Chondrocyte (in vitro differentiated cells): ENCODE data around the gene RDH16. TPM values are rescaled to one million over a fixed set of nuclear protein-coding genes. Genes with fewer than 3 reads are reported as not detected.
"Not testable (repeated sequence)": the region's sequence is repeated elsewhere in the genome, so short reads cannot be mapped to it uniquely, and the experiment has no call there.

Experiments used
- DNase-seq: peaks from one replicate; pipeline ENCODE4 v3.0.0; 2021; ENCODE audit warnings: mixed read lengths, low spot score
- H3K27ac Mint-ChIP-seq: one replicate; pipeline ENCODE4 v1.8.0; 2021; ENCODE audit warnings: mild to moderate bottlenecking, moderate library complexity, mixed read lengths; ENCODE audit not compliant: unreplicated experiment
- H3K27me3 Mint-ChIP-seq: 2 replicates; pipeline ENCODE4 v1.8.0; 2021; ENCODE audit warnings: low read depth, mixed read lengths
- H3K36me3 Mint-ChIP-seq: 2 replicates; pipeline ENCODE4 v1.8.0; 2021; ENCODE audit warnings: low read depth, mixed read lengths
- H3K4me1 Mint-ChIP-seq: 2 replicates; pipeline ENCODE4 v1.8.0; 2021; ENCODE audit warnings: low read depth, mild to moderate bottlenecking, mixed read lengths
- H3K4me3 Mint-ChIP-seq: one replicate; pipeline ENCODE4 v1.8.0; 2021; ENCODE audit warnings: mild to moderate bottlenecking, moderate library complexity, mixed read lengths; ENCODE audit not compliant: unreplicated experiment
- H3K9me3 Mint-ChIP-seq: 2 replicates; pipeline ENCODE4 v1.8.0; 2021; ENCODE audit warnings: low read depth, mixed read lengths
- total RNA-seq: library from RNA; stranded (reverse); gene quantifications from 3 replicates; pipeline ENCODE4 v1.2.1, GENCODE V29; 2021
- TF ChIP-seq, protein P1 (sequence below): fragments of 200-600 bp; sonication (generic); IDR thresholded peaks from 2 replicates; pipeline ENCODE4 v1.5.0; 2021; ENCODE audit warnings: antibody characterized with exemption, mild to moderate bottlenecking, moderate library complexity

Gene RDH16
- total RNA-seq, 1 donor from 2014 or later, result not detected

DNA sequence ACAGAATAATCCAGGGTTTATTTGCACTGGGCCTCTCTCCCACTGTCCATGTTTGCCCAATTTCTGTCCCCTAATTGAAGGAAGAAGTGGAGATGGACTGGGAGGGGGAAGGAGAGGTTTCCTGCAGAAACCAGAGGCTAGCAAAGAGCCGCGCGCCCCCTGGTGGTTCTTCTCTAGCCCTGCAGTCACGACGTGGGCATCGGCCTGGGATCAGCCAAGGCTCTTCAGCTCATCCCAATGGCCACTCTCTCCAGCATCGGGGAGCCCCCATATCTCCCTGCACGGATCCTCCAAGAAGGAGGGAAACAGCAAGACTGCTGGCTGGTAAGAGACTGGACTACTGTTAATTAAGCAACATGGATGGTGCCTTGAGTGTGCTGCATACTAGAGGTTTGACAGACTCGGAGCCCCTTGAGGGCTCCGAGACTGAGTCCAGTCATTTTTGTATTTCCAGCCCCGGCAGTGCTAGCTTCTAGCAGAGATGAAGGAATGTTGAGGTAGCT is 30.2 kb upstream of the RDH16 start:
- Mint-ChIP-seq H3K36me3 (no peaks in the 10 kb centered on the region), H3K4me3 (no peak overlapping the region), H3K9me3 (no peaks in the 10 kb centered on the region), H3K27me3 (peaks cover 4% of the 10 kb centered on the region), H3K27ac (no peak overlapping the region), H3K4me1 (peaks cover 7% of the 10 kb centered on the region)
- TF ChIP-seq, protein P1, sequence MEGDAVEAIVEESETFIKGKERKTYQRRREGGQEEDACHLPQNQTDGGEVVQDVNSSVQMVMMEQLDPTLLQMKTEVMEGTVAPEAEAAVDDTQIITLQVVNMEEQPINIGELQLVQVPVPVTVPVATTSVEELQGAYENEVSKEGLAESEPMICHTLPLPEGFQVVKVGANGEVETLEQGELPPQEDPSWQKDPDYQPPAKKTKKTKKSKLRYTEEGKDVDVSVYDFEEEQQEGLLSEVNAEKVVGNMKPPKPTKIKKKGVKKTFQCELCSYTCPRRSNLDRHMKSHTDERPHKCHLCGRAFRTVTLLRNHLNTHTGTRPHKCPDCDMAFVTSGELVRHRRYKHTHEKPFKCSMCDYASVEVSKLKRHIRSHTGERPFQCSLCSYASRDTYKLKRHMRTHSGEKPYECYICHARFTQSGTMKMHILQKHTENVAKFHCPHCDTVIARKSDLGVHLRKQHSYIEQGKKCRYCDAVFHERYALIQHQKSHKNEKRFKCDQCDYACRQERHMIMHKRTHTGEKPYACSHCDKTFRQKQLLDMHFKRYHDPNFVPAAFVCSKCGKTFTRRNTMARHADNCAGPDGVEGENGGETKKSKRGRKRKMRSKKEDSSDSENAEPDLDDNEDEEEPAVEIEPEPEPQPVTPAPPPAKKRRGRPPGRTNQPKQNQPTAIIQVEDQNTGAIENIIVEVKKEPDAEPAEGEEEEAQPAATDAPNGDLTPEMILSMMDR, result peak; percentile 92
- DNase-seq, result no peak

DNA sequence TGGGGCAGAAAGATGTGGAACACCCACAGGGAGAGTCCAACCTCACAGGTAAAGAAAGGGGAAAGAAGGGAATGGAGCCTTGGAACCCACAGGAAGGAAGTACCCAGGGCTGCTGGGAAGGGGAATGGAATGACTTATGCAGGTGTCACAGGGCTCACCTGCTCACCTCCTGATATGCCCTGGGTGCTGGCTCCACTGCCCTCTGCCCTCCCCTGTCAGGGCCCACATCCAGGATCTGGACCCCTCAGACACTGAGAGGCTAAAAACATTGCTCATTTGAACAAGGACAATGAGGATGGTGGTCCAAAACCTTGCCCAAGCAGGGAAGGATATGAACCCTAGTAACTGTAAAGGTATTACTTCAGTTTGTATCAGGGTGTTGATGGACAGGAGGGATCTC is 29.6 kb upstream of the RDH16 start:
- TF ChIP-seq, protein P1, result no peak
- H3K36me3 Mint-ChIP-seq, result no peaks in the 10 kb centered on the region
- peaks cover 7% of the 10 kb centered on the region for H3K4me1 Mint-ChIP-seq
- H3K9me3 Mint-ChIP-seq, result no peaks in the 10 kb centered on the region
- DNase-seq, result no peak
- peaks cover 4% of the 10 kb centered on the region for H3K27me3 Mint-ChIP-seq
- no peak overlapping the region for H3K4me3 Mint-ChIP-seq
- no peak overlapping the region for H3K27ac Mint-ChIP-seq

DNA sequence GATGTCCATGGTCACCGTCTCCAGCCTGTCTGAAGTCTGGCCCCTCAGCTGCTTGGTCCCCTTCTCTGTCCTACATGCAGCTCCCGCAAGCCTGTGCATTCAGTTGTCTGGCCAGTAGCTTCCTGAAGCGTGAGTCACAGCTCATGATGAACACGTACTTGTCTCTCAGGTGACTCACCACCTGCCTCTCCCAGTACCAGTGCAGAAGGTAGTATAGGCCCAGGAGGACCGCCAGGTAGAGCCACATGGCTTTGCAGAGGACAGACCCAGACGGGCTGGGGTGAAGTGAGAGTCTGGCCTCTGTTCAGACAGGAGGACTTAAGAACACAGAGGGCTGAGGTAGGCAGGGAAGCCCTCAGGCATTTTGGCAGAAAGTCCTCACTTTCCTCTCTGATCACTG is 28.3 kb upstream of the RDH16 start:
- not testable (repeated sequence) for H3K36me3 Mint-ChIP-seq, DNase-seq, H3K9me3 Mint-ChIP-seq, H3K4me1 Mint-ChIP-seq, H3K27ac Mint-ChIP-seq, H3K4me3 Mint-ChIP-seq, H3K27me3 Mint-ChIP-seq

DNA sequence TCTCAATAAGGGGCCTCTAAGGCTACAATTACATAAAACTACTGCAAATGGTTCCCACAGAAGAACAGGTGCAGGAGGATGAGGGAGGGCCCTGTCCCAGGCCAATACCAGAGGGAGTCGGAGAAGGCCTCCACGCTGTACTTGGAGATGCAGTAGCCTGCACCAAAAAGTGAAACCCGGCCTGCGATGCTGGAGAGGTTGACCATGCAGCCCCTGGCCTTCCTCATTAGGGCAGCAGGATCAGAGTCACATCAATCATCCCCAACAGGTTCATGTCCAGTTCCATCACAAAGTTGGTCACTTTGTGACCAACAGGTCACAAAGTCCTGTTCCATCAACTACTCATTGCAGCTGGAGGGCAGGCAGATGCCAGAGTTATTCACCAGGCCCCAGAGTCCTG is 26.0 kb upstream of the RDH16 start:
- H3K27me3 Mint-ChIP-seq, result peaks cover 2% of the 10 kb centered on the region
- H3K9me3 Mint-ChIP-seq, result no peaks in the 10 kb centered on the region
- no peak for DNase-seq

DNA sequence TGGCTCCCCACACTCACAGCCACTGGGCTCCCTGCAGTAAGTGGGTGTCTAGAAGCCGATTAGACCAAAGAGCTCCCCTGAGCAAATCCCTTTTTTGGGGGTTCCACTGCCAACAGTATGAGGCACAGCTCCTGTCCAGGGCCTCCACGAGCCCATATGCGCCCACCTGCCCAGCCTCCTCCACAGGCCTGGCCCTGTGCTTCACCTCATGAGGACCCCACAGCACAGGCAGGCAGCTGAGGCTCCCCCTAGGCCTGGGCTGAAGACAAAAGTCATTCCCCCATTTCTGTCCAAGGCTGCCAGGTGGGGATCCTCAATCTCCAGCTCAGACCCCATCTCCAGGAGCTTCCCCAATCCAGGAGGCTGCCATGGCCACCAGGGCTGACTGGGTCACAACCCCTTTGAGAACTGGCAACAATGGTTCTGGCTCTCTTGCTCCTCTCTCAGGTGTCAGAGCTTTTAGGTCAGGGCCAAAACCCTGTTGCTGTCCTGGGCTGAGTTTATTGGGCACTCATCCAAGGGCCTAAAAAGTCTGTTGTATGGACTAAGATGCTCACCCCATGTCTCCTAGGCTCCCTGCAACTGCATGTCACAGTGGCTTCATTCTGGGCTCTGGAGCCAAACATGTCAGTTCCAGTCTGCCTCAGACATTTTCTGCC is 25.3 kb upstream of the RDH16 start:
- H3K9me3 Mint-ChIP-seq, H3K4me3 Mint-ChIP-seq, H3K27ac Mint-ChIP-seq, H3K36me3 Mint-ChIP-seq, DNase-seq, H3K4me1 Mint-ChIP-seq, H3K27me3 Mint-ChIP-seq: not testable (repeated sequence)

More for the DNA sequence above, 26.0 kb upstream of the RDH16 start:
- no peak overlapping the region for H3K4me3 Mint-ChIP-seq
- H3K36me3 Mint-ChIP-seq, result no peaks in the 10 kb centered on the region
- peaks cover 5% of the 10 kb centered on the region for H3K4me1 Mint-ChIP-seq
- TF ChIP-seq, protein P1, result no peak
- H3K27ac Mint-ChIP-seq, result no peak overlapping the region

DNA sequence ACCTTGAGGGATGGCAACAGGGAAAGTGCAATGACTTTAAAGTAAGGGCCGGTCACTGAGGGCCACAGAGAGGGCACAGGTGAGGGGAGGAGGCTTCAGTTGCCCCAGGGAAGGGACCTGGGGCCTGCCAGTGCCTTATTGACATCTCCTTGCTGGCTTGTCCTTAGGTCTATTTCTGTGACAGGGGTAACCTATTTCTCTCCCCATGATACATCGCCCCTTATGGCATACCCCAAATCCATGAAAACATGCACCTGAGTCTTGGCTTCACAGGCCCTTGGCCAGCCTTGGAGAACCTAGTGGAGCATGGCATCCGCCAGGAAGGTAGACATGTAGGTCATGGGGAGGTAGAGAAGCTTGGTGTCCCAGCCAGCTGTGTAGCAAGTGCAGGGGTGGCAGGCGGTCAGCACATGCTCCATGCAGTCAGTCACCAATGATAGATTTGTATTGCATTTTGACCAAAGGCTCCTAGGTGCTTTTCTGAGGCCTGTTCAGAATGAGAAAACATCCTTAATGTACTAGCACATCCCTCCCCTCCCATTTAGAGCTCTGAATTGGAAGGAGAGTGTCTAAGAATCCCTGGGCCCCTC is 23.6 kb upstream of the RDH16 start:
- Mint-ChIP-seq H3K4me1 (no peaks in the 10 kb centered on the region), H3K4me3 (no peak overlapping the region), H3K9me3 (no peaks in the 10 kb centered on the region), H3K27me3 (peaks cover 6% of the 10 kb centered on the region), H3K36me3 (no peaks in the 10 kb centered on the region), H3K27ac (no peak overlapping the region)
- DNase-seq, result no peak
- TF ChIP-seq, protein P1, result no peak
